ES-I3 (cell line): Measurements from ENCODE around the gene SLC25A42.
"Not testable (repeated sequence)": the region's sequence is repeated elsewhere in the genome, so short reads cannot be mapped to it uniquely, and the experiment has no call there.

Experiments used
- H3K36me3 ChIP-seq: 2 replicates; pipeline ENCODE4 v1.6.1; 2013; ENCODE audit warnings: mild to moderate bottlenecking, low read length, control low read depth, moderate library complexity; ENCODE audit not compliant: insufficient read depth
- H3K4me1 ChIP-seq: 2 replicates; pipeline ENCODE4 v1.6.1; 2013; ENCODE audit warnings: mild to moderate bottlenecking, control low read depth, low read length; ENCODE audit not compliant: insufficient read depth
- H3K9ac ChIP-seq: 2 replicates; pipeline ENCODE4 v1.6.1; 2013; ENCODE audit warnings: low read depth, mild to moderate bottlenecking, low read length, moderate library complexity
- H3K9me3 ChIP-seq: 2 replicates; pipeline ENCODE4 v1.6.1; 2013; ENCODE audit warnings: mild to moderate bottlenecking, low read length, moderate library complexity; ENCODE audit not compliant: control insufficient read depth, insufficient read depth

The SLC25A42 gene

GRCh38 chr19:19134687-19135158 is 70.9 kb downstream of the SLC25A42 start:
- Histone ChIP-seq H3K36me3 (no peaks in the 10 kb centered on the region), H3K9ac (peak overlapping the region; percentile 13; the same call in 1 of the 2 replicates), H3K9me3 (no peaks in the 10 kb centered on the region), H3K4me1 (no peaks in the 10 kb centered on the region)

- not testable (repeated sequence) for H3K4me1 ChIP-seq
Observed at GRCh38 chr19:19135713-19136112, 71.9 kb downstream of the SLC25A42 start.

GRCh38 chr19:19137556-19138108 is 73.8 kb downstream of the SLC25A42 start:
- Histone ChIP-seq H3K4me1 (no peaks in the 10 kb centered on the region), H3K36me3 (no peaks in the 10 kb centered on the region), H3K9ac (peak overlapping the region; percentile 90), H3K9me3 (no peaks in the 10 kb centered on the region)

More at GRCh38 chr19:19135713-19136112, 71.9 kb downstream of the SLC25A42 start:
- H3K9ac ChIP-seq, H3K9me3 ChIP-seq, H3K36me3 ChIP-seq: not testable (repeated sequence)

GRCh38 chr19:19138109-19138981 is 74.6 kb downstream of the SLC25A42 start, which contains the start of gene TMEM161A:
TMEM161A (minus strand) TSS chr19:19138478; CDS start chr19:19138428, 50 bp downstream.
- no peaks in the 10 kb centered on the region for H3K36me3 ChIP-seq
- peak within 1 kb of the TSS; percentile 90 for H3K9ac ChIP-seq
- no peaks in the 10 kb centered on the region for H3K4me1 ChIP-seq
- H3K9me3 ChIP-seq = no peaks in the 10 kb centered on the region

- no peaks in the 10 kb centered on the region for H3K36me3 ChIP-seq
- H3K9me3 ChIP-seq = no peaks in the 10 kb centered on the region
- no peak overlapping the region for H3K9ac ChIP-seq
Observed at GRCh38 chr19:19139876-19140229, 76.1 kb downstream of the SLC25A42 start.

GRCh38 chr19:19140476-19140875 is 76.7 kb downstream of the SLC25A42 start:
- H3K9ac ChIP-seq = no peak overlapping the region
- no peaks in the 10 kb centered on the region for H3K4me1 ChIP-seq
- no peaks in the 10 kb centered on the region for H3K36me3 ChIP-seq
- no peaks in the 10 kb centered on the region for H3K9me3 ChIP-seq

More at GRCh38 chr19:19139876-19140229, 76.1 kb downstream of the SLC25A42 start:
- H3K4me1 ChIP-seq = no peaks in the 10 kb centered on the region

- Histone ChIP-seq H3K36me3 (no peaks in the 10 kb centered on the region), H3K9ac (no peak overlapping the region), H3K9me3 (no peaks in the 10 kb centered on the region), H3K4me1 (no peaks in the 10 kb centered on the region)
Observed at GRCh38 chr19:19142347-19142746, 78.6 kb downstream of the SLC25A42 start.

- no peaks in the 10 kb centered on the region for H3K4me1 ChIP-seq
- no peaks in the 10 kb centered on the region for H3K36me3 ChIP-seq
- no peak overlapping the region for H3K9ac ChIP-seq
- no peaks in the 10 kb centered on the region for H3K9me3 ChIP-seq
Observed at GRCh38 chr19:19145281-19145680, 81.5 kb downstream of the SLC25A42 start.

- no peaks in the 10 kb centered on the region for H3K9me3 ChIP-seq
- no peaks in the 10 kb centered on the region for H3K4me1 ChIP-seq
- no peaks in the 10 kb centered on the region for H3K36me3 ChIP-seq
- H3K9ac ChIP-seq = no peak overlapping the region
Observed at GRCh38 chr19:19145684-19146608, 82.2 kb downstream of the SLC25A42 start.

- H3K9ac ChIP-seq = no peak overlapping the region
- H3K4me1 ChIP-seq = no peaks in the 10 kb centered on the region
Observed at GRCh38 chr19:19146865-19147264, 83.1 kb downstream of the SLC25A42 start.

GRCh38 chr19:19147344-19147743 is 83.5 kb downstream of the SLC25A42 start:
- Histone ChIP-seq H3K36me3 (no peaks in the 10 kb centered on the region), H3K4me1 (no peaks in the 10 kb centered on the region), H3K9ac (no peak overlapping the region), H3K9me3 (no peaks in the 10 kb centered on the region)

More at GRCh38 chr19:19146865-19147264, 83.1 kb downstream of the SLC25A42 start:
- Histone ChIP-seq H3K36me3 (no peaks in the 10 kb centered on the region), H3K9me3 (no peaks in the 10 kb centered on the region)

GRCh38 chr19:19148504-19148903 is 84.7 kb downstream of the SLC25A42 start:
- not testable (repeated sequence) for H3K4me1 ChIP-seq, H3K36me3 ChIP-seq, H3K9ac ChIP-seq, H3K9me3 ChIP-seq

GRCh38 chr19:19149435-19149834 is 85.6 kb downstream of the SLC25A42 start:
- Histone ChIP-seq H3K4me1 (no peaks in the 10 kb centered on the region), H3K9ac (no peak overlapping the region), H3K9me3 (no peaks in the 10 kb centered on the region), H3K36me3 (no peaks in the 10 kb centered on the region)

GRCh38 chr19:19151418-19151817 is 87.6 kb downstream of the SLC25A42 start:
- Histone ChIP-seq H3K36me3 (no peaks in the 10 kb centered on the region), H3K9ac (no peak overlapping the region), H3K9me3 (no peaks in the 10 kb centered on the region), H3K4me1 (no peaks in the 10 kb centered on the region)
